Dedifferentiated amniotic fluid mesenchymal stem cell (primary cell): ENCODE measurements around the gene USP48.
"Not testable (repeated sequence)": the region's sequence is repeated elsewhere in the genome, so short reads cannot be mapped to it uniquely, and the experiment has no call there.

Experiments
- DNase-seq: peaks from one replicate; pipeline ENCODE4 v3.0.0-alpha.2; 2016; ENCODE audit errors: extremely low spot score

Gene USP48

DNA sequence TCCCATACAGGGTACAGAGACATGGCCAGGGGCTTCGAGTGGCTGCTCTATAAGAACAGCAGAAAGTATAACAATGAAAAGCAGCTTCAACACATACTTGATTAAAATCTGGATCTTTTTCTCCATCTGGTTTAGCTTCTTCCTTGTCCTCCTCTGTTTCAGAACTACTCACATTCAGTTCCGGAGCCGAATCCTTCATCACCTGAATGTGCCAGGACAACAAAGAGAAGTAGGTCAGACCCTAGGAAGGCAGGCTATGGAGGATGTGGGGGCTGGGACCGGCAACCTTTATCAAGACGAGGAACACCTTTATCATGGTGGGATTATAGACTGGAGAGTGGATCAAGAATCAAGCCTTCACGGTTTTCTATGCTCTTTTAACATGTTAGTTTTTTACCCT is 81.5 kb downstream of the USP48 start:
- no peak for DNase-seq

DNA sequence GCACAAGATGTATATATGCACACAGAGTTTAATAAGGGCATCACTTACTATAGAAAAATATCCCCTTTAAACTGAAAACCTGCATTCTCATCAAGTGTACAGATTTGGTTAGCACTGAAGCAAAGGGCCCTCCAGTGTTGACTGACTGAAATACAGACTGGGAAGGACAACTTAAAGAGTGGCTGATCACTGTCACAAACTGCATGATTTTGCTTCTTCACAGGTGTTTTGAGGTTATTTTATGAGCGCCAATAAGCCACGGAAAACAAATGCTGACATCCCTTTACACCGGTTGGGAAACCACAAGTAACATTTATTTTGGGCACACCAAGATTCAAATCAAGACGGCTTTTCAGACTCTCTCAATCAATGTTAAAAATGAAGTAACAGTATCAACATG is 82.9 kb downstream of the USP48 start:
- DNase-seq: no peak

DNA sequence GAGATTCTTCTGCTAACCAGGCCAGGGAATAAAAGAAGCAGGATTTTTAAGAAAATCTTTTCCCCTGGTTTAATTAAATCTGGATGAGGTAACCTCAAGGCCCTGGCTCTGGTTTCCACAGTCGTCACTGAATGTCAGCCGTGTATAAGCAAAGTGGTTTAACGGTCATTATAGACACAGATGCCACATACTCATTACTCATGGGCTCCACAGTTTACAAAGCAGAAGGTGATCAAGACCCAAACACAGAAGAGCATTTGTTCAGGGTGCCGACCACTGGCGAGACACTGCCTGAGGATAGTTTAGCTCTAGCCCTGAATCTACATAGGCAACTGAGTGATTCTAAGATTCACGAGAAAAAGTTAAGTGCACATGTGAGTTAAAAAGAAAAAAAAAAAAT is 86.0 kb downstream of the USP48 start:
- DNase-seq: peak; percentile 46

DNA sequence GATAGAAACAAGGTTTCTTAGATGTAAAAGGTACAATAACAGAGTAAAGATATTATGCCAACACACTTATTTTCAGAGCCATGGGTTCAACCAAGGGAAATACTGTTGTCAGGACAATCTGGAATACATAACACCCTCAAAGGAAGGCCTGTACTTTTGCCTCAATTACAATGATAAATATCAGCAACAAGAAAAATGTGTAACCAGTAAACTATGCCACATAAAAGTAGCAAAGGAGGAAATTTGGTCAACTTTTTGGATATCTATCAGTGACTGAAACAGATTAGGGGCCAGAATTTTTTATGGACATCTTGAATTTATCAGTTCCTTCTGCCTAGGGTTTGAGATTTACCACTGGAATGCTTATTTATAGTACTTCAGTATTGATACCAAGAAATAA is 89.2 kb downstream of the USP48 start:
- DNase-seq: no peak

DNA sequence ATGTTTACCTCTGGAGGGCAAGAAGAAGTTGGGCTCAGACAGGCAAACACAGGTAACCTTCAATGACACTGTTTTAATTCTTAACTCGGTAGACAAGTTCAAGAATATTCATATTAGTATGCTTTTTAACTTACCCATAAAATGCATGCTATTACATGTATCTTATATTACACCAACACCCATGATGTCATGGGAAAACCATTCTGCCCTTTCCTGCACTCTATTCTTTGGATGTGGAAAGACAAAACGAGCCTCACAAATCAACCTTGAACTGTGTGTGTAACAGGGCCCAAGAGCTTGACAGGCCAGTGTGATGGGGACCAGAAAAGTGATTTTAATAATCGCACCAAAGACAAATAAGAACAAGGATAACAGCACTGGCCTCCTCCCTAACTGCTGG is 91.2 kb downstream of the USP48 start:
- no peak for DNase-seq

DNA sequence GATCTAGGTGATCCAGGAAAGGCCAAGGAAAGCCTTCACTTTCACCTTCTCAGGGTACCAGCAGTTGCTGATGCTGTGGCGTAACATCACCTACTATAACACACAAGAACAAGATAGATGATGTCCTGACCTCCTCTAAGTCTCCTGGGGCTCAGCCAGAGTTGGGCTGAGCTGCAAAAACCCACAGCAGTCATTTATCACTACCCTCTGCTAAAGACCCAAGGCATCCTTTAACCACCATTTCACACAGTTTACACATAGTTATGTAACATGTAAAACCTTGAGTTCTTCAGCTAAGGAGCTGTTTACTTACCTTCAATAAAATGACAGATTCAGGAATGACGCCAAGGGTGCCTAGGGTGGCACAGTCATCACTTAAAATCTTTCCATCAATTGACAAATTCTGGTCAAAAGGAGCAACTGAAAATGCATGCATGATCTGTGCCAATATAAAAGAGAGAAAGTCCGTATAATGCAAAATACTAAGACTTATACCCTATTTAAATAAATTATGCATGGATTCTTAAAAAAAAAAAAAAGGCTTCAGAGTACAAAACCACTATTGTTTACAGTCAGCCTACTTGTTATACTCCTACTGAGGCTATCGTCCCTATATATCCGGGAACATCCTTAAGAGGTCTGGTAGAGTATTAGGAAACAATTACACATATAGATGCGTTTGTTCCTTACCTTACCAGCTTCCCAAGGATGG is 93.1 kb downstream of the USP48 start:
- no peak for DNase-seq

DNA sequence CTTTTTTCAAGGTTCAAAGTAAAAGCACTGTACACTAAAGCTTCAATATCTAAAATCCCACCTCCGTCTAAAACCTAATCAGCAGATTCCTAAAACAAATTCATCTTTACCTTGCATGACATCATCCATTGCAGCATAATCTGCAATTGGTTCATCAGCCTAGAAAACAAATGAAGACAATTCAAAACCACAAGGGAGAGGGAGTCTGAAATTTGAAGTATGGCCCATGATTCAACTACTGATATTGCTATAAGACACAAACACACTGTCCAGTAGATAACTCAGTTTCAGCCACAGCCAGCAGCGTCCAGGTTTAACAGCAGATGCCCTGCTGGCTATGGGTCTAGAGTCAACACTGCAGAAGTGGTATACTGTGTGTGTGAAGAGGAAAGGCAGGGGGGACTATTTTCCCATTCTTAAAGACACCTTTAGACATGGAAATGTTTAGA is 95.8 kb downstream of the USP48 start:
- DNase-seq: no peak

DNA sequence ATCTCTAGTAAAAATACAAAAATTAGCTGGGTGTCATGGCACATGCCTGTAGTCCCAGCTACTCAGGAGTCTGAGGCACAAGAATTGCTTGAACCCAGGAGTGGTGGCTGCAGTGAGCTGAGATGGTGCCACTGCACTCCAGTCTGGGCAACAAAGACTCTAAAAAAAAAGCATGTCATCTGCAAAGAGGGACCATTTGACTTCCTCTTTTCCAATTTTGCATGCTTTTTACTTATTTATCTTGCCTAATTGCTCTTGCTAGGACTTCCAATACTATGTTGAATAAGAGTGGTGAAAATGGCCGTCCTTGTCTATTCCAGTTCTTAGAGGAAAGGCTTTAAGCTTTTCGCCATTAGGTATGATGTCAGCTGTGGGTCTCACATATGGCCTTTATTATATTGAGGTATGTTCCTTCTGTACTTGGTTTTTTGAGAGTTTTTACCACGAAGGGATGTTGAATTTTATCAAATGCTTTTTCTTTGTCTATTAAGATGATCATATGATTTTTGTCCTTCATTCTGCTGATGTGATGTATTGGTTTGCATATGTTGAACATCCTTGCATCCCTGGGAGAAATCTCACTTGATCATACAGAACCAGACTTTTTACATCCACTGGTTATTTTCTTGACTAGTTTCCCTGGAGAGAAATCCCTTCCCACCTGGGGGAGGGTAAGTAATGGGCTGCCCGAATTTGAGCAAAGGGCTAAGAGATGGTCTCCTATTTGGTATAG is 96.8 kb downstream of the USP48 start:
- no peak for DNase-seq

DNA sequence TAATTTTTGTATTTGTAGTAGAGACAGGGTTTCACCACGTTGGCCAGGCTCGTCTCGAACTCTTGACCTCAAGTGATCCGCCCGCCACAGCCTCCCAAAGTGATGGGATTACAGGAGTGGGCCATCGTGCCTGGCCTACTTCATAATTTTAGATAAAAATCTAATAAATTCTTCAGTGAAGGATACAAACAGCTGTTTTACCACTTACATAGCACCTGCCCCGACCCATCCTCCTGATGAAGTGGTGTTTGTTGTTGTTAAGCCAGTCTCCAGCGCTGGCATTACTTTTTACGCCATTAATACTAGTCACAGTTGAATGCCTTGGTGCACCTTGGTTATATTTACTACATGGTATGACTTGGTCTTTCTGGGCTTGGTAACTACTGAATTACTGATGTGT is 101.5 kb downstream of the USP48 start:
- DNase-seq: no peak

DNA sequence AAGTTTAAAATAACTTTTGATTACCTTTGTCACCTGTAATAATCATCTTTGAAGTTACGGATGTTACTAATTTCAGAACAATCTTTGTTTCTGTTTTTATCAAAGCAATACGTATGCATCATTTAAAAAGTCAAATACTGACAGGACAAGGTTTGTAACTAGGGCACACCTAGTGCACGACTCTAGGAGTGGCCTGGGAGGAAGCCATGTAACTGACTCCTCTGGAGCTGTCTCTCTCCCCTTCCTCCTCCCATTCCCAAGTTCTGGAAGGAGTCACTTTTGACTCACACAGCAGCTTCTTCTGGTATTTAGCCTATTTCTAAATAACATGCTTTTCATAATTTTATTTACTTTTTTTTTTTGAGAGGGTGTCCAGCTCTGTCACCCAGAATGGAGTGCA is 102.0 kb downstream of the USP48 start:
- DNase-seq: no peak

DNA sequence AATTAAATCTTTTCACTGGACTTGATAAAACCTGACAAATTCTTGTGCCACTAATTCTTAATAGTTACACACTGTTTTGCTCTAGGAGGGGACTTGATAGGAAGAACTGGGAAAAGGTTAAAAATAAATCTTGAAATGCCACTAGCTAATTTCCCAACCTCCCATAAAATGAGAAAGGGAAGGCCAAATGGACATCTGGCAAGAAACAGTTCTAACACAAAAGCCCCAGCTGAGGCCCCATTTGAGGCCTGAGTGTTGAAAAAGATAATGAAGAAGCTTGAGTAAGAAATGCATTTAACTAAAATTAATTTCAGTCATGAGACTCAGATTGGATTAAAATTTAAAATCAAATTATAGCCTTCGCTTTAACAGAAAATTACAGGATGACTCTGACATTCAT is 102.6 kb downstream of the USP48 start:
- DNase-seq: no peak

DNA sequence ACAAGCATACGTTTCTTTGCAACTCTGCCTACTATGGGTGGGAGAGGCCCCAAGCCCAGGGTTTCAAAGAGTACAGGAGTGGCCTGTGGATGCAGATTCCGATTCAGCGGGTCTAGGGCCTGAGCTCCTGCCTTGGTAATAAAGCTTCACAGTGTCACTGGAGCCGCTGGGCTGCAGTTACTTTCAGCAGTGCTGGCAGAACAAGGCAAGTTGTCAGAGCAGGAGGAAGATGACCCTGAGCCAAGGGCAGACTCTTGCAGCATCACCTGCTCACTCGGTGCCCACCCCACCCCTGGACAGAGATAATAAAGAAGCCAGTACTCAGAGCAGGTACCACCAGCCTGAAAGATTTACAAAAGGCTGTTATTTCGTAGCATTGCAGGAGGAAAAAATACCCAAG is 105.8 kb downstream of the USP48 start:
- no peak for DNase-seq

DNA sequence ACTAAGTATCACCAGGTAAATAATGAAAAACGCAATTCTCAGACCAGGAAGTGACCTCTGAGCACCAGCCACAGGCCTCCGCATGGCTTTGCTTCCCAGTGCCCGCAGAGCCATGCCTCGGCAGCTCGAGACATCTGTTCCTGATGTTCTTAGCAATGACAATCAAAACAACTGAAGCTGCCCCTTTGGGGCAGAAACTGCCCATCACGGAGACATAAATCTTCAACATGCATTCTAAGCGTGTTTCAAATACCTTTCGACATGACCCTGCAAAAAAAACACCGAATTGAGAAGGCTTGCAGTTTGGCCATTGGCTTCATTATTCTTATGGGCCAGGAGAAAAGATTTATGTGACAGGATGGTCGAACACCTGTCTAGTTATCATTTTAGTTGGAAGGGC is 108.0 kb downstream of the USP48 start:
- DNase-seq: no peak

DNA sequence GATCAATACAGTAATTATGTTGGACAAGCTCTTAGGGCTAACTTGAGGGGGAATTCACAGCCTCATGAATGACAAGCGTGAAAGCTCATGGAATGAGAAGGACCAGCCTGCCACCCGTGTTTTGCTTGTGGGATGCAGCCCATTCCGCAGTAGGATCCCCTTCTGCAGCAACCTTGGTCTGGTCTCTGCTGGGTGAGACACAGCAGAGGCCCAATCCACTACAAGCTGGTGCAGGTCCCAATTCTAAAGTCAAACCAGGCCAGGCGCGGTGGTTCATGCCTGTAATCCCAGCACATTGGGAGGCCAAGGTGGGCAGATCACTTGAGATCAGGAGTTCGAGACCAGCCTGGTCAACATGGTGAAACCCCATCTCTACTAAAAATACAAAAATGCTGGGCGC is 109.1 kb downstream of the USP48 start:
- not testable (repeated sequence) for DNase-seq

DNA sequence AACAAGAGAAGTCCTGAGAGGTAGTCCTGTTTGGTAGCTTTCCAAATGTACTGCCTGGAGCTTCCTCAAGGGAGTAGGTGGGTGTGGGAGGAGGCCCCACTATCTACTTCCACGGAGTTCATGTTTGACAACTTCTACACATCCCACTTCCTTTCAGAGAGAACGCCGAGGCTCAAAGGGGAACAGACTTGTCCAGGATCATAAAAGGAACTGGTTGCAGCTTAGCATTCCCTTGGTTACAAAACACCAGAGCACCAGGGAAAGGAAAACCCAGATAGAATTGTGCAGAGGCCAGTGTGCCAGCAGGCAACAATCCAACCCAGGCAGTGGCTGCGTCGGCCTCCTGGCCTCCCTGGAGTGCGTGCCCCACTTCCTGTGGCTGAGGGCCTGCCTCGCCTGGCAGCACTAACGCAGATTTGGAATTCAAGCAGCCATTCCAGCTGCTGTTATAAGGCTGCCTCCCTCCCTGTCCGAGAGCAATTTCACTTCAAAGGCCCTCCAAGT is 109.6 kb downstream of the USP48 start:
- DNase-seq: no peak

DNA sequence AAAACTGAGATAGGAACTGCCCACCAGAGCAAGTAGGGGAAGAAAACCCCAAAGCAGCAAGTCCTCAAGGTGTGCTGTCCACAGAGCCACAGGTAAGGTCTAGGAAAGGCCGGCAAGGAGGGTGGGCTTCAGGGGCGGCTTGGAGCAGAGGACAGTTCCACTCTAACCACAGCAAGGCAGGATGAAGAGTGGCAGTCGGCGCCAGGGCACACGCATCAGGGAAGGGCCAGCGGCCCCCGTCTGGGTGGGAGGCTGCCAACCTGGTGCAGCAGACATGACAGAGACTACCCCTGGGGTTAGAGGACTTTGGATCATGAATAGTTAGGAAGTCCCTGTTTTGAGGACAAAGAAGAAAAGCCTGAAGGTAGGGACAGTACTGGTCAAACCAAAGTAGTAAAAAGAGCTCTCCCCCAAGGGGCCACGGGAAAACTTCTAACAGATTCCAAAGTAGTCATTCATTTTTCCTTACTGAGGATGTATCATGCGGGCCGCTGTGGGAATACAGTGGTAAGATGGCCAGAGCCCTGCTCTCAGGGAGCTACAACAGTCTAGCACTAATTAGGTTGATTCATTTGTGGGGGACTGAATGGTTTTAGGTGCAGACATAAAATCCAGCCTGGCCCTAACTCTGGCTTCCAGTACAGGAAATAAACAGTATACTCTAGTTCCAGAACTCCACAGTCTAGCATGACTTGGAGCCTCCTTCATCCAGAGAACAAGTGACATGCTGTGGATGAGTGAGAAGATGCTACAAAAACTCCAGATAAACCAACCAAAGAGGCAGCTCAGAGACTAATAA is 110.3 kb downstream of the USP48 start:
- DNase-seq: no peak

DNA sequence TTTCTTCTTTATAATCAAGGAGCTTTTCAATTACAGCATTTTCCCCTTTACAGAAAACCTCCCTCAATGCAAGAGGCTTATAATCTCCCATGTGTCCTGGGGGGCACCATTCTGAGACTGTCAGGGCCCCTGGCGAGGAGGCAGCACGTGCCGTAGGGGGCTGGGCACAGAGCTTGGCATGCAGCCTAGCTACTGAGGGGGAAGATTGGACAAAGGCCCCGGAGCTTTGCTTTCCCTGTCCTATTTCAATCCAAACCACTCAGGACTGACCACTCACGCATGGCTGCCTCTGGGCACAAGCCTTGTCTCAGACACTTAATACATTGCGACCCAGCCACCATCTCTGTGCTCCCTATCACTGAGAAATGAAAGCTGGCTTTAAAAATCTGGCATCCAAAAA is 111.0 kb downstream of the USP48 start:
- no peak for DNase-seq

DNA sequence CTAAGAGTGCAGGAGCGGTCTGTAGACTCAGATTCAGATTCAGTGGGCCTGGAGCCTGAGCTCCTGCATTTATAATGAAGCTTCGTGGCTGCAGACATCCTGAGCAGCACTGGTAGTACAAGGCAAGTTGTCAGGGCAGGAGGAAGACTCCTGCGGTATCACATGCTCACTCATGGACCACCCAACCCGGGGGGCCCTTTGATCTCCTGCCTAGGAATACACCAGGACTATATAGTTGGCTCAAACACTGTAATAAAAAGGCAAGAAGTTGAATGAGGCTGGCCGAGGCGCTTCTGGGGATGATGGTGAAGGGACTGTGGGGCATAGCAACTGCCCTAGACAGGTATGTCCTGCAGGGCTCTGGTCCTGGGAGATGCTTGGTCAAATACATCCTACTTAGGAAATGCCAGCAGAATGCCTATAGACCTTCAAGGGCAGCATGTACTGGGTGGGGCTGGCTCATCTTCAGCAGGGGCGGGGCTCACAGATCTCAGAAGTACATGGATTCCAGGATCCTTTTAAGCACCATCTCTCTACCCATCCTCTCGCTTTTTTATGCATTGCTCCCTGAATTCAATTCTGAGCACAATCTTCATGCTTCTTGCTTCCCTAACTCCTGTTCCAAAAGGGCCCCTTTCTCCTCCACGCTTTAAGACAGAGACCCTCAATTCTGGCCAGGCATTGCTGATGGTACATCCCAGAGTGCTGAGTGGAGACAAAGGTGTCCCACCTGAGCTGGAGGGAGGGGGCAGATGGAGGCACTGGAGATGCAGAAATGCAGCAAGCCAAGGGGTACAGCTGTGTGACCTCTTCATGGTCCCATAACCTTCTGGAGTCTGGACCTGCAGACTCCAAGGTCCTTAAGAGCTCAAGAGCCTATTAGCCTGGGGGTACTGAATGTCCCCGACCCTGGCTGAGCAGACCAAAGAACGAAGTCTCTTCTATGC is 111.7 kb downstream of the USP48 start:
- DNase-seq: no peak

DNA sequence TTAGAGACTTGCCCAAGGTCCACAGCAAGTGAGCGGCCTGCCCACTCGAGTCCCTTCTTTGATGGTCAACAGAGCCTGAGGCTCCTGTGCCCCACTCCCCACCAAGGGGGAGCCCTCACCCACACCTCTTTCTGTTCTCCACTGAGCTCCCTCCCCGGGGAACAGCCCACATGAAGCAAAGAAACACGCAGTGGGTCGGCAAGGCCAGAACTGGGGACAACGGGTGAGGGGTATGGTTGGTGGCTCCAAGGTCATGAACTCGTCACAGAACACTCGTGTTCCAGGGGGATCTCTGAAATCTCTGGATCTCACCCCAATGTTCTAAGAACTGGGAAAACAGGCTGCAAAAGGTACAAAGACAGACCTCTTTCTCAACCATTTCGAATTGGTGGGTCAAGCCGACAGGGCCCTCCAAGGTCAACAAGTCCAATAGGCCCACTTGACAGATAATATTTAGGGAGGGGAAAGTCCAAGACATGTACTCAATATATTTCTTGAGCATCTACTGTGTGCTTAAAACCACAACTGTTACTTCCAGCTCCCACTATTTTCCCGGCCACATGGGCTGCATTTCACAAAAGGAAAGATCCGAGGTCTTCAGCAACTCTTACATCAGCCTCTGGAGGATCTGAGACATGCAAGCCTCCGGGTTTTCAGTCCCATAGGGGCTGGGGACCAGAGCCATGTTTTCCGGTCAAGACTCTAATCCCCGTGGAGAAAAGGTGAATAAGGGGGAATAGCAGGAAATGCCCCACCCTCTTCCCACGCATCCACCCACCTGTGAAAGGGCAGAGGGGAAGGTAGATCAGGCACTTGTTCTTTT is 112.7 kb downstream of the USP48 start:
- no peak for DNase-seq

DNA sequence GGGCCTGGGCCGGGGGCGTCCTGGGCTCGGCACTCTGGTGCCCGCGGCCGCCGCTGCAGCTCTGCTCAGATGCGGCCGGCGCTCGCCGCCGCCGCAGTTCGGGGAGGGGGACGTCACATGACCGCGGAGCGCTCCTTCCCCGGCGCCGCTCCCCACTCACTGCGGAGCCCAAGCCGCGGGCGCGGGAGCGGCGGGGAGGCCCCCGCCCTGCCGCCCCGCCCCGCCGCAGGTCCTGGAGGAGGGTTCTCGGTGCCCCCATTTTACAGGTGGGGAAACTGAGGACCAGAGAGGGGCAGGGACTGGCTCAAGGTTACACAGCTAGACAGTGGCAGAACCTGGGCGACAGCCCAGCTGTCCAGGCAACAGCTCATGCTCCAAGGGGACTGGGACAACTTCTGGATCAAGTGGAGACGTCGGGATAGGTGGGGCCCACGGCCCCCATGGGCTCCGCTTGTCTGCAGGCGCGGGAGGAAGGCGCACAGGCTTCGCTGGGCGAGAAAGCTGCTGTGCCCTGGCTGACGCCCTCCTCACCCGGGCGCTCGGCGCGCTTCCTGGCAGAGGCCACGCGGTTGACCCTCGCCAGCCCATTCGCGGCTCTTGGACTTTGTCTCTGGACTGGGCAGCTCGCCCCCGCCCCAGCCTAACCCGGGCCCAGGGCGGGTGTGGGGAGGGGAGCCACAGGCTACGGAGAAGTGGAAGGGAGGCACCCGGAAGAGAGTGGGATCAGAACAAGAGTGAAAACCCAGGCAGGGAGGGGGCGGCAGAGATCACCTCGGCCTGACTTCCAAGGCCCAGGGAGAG is 113.5 kb downstream of the USP48 start, which contains the start of gene RAP1GAP:
RAP1GAP (minus strand) TSS at position 100 of the 801 bp plus-strand sequence. CDS start 49,325 bp downstream, outside the sequence.
- no peak for DNase-seq
